Stimulated activated CD4-positive, alpha-beta T cell treated with anti-CD3 and anti-CD28 coated beads, Interleukin-2, amount 100 ng/mL, for 4 hours (primary cell): ENCODE data around the gene GDPD4.

Experiments used
- DNase-seq: peaks from one replicate; pipeline ENCODE4 v3.0.0-alpha.2; 2020; ENCODE audit warnings: low read depth

GDPD4 gene

GRCh38 chr11:77236901-77237300 lies 64.6 kb downstream of the GDPD4 start:
- DNase-seq = no peak

GRCh38 chr11:77233011-77233410 lies 68.5 kb downstream of the GDPD4 start:
- no peak for DNase-seq

- DNase-seq = no peak
Observed at GRCh38 chr11:77232242-77232641, 69.2 kb downstream of the GDPD4 start.

GRCh38 chr11:77231800-77232199 lies 69.7 kb downstream of the GDPD4 start:
- no peak for DNase-seq

GRCh38 chr11:77230878-77231605 lies 70.4 kb downstream of the GDPD4 start:
- DNase-seq = no peak

GRCh38 chr11:77223797-77224196 lies 77.7 kb downstream of the GDPD4 start:
- DNase-seq = no peak

- no peak for DNase-seq
Observed at GRCh38 chr11:77217156-77217555, 84.3 kb downstream of the GDPD4 start.

GRCh38 chr11:77215106-77215505 lies 86.4 kb downstream of the GDPD4 start:
- no peak for DNase-seq

- no peak for DNase-seq
Observed at GRCh38 chr11:77214557-77214956, 86.9 kb downstream of the GDPD4 start.

GRCh38 chr11:77213589-77214428 lies 87.7 kb downstream of the GDPD4 start:
- DNase-seq = no peak

GRCh38 chr11:77213029-77213579 lies 88.4 kb downstream of the GDPD4 start:
- no peak for DNase-seq

GRCh38 chr11:77212314-77213007 lies 89.0 kb downstream of the GDPD4 start:
- DNase-seq = no peak

GRCh38 chr11:77211594-77212251 lies 89.8 kb downstream of the GDPD4 start:
- no peak for DNase-seq

GRCh38 chr11:77211040-77211451 lies 90.4 kb downstream of the GDPD4 start:
- DNase-seq = no peak

- DNase-seq = no peak
Observed at GRCh38 chr11:77209663-77210062, 91.8 kb downstream of the GDPD4 start.

- DNase-seq = no peak
Observed at GRCh38 chr11:77208535-77208934, 93.0 kb downstream of the GDPD4 start.

- DNase-seq = no peak
Observed at GRCh38 chr11:77207618-77208313, 93.7 kb downstream of the GDPD4 start.

GRCh38 chr11:77207019-77207485 lies 94.4 kb downstream of the GDPD4 start:
- DNase-seq = no peak

GRCh38 chr11:77206264-77207018 lies 95.0 kb downstream of the GDPD4 start:
- no peak for DNase-seq

GRCh38 chr11:77205467-77206263 lies 95.8 kb downstream of the GDPD4 start:
- no peak for DNase-seq
